Measurements from ENCODE around the gene LRP1-AS. TPM values are rescaled to one million over a fixed set of nuclear protein-coding genes. Genes with fewer than 3 reads are reported as not detected.

LRP1-AS gene
- total and polyA plus RNA-seq, 10 of the 15 experiments (the other 5 are each of a cell fraction or from before 2014, with no cell fraction given) = not detected

DNA sequence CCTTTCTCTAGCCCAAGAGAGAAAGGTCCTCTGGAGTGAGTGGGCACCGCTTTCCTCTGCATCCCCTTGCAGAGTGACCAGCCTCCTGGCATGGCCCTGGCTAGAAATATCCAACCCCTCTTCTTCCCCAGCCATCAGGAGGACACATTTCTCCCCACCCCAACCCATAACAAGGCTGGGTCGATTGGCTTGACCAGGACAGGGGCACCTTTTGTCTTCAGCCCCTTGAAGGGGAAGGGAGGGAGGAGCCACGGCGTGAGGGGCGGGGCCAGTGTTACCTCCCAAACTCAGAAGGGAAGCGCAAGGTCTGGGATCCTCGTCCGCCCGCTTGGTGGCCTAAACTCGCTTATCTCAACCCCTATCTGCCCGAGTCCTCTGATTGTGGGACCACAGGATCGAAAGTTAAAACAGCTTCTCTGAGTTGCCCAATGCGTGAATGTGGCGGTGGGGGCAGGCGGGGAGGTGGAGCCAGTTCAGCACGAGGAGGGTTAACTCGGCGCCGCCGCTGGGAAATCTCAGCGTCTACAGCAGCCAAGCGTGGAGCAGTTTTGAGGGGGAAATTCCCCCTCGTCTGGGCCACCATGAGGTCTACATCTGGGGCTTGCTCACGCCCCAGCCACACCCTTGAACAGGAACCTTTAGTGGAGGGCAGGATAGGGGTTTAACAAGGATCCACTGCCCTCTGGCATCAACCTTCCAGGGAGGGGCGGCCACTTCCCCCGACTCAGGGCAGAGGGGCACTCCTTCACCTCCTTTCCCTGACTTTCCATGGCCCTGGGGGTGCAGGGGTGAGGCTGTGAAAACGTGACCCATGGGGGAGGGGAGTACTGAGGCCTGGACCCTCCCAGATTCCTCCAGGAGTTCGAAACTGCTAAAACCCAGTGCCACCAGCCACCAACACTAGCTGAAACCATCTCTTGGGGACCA lies 37.1 kb downstream of the LRP1-AS start (continued):
- TF ChIP-seq NFYA (IDR thresholded peaks at IDR 0.05; ENCODE audit: borderline replicate concordance, low read depth, low read length) = no peak
- no peak for TF ChIP-seq STAT1 (conservative IDR thresholded peaks at IDR 0.05)
- TF ChIP-seq SREBF2 (IDR thresholded peaks at IDR 0.05; ENCODE audit: low read length) = no peak
- TF ChIP-seq NFXL1 (IDR thresholded peaks at IDR 0.05; ENCODE audit: borderline replicate concordance) = no peak
- TF ChIP-seq, protein P1, sequence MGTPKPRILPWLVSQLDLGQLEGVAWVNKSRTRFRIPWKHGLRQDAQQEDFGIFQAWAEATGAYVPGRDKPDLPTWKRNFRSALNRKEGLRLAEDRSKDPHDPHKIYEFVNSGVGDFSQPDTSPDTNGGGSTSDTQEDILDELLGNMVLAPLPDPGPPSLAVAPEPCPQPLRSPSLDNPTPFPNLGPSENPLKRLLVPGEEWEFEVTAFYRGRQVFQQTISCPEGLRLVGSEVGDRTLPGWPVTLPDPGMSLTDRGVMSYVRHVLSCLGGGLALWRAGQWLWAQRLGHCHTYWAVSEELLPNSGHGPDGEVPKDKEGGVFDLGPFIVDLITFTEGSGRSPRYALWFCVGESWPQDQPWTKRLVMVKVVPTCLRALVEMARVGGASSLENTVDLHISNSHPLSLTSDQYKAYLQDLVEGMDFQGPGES (IDR thresholded peaks at IDR 0.05) = no peak
- no peak for TF ChIP-seq PAX8 (IDR thresholded peaks at IDR 0.05)
- 0 out of 2 replicates have a peak, but pooled peaks have one; percentile 8 for TF ChIP-seq MLLT1 (IDR thresholded peaks at IDR 0.05)
- TF ChIP-seq, protein P2, sequence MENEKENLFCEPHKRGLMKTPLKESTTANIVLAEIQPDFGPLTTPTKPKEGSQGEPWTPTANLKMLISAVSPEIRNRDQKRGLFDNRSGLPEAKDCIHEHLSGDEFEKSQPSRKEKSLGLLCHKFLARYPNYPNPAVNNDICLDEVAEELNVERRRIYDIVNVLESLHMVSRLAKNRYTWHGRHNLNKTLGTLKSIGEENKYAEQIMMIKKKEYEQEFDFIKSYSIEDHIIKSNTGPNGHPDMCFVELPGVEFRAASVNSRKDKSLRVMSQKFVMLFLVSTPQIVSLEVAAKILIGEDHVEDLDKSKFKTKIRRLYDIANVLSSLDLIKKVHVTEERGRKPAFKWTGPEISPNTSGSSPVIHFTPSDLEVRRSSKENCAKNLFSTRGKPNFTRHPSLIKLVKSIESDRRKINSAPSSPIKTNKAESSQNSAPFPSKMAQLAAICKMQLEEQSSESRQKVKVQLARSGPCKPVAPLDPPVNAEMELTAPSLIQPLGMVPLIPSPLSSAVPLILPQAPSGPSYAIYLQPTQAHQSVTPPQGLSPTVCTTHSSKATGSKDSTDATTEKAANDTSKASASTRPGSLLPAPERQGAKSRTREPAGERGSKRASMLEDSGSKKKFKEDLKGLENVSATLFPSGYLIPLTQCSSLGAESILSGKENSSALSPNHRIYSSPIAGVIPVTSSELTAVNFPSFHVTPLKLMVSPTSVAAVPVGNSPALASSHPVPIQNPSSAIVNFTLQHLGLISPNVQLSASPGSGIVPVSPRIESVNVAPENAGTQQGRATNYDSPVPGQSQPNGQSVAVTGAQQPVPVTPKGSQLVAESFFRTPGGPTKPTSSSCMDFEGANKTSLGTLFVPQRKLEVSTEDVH (IDR thresholded peaks at IDR 0.05; ENCODE audit: low read depth, partially characterized antibody) = no peak
- TF ChIP-seq TARDBP (IDR thresholded peaks at IDR 0.05; ENCODE audit: borderline replicate concordance) = no peak
- TF ChIP-seq, protein P3, sequence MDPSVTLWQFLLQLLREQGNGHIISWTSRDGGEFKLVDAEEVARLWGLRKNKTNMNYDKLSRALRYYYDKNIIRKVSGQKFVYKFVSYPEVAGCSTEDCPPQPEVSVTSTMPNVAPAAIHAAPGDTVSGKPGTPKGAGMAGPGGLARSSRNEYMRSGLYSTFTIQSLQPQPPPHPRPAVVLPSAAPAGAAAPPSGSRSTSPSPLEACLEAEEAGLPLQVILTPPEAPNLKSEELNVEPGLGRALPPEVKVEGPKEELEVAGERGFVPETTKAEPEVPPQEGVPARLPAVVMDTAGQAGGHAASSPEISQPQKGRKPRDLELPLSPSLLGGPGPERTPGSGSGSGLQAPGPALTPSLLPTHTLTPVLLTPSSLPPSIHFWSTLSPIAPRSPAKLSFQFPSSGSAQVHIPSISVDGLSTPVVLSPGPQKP (IDR thresholded peaks at IDR 0.05; ENCODE audit: low read depth, low read length) = no peak
- no peak for TF ChIP-seq HDAC6 (IDR thresholded peaks at IDR 0.05; ENCODE audit: unreplicated experiment)
- no peak for TF ChIP-seq RAD21 (IDR thresholded peaks at IDR 0.05; ENCODE audit: insufficient read depth, low read depth, low read length)
- peak; percentile 36; the same call in 1 of the 2 replicates for TF ChIP-seq NKRF (conservative IDR thresholded peaks at IDR 0.05)
- no peak for TF ChIP-seq ETV6 (conservative IDR thresholded peaks at IDR 0.05 in 1 of 2, IDR thresholded peaks at IDR 0.05 in 1 of 2; ENCODE audit: borderline replicate concordance in 1 of 2, low read depth in 1 of 2)
- TF ChIP-seq JUNB (IDR thresholded peaks at IDR 0.05) = no peak
- TF ChIP-seq PML (IDR thresholded peaks at IDR 0.05; ENCODE audit: low read length) = no peak
- TF ChIP-seq BHLHE40 (IDR thresholded peaks at IDR 0.05; ENCODE audit: borderline replicate concordance in 1 of 2, low read depth in 2 of 2, low read length in 1 of 2) = peak in 1 of 2 experiments; percentile 89; a peak in 3 of 4 replicates

Measured in GM12878 (cell line).